GM18520 (cell line): ENCODE data around the gene WWOX.

ENCODE experiments used
- ATAC-seq: cut with Tn5 transposase; IDR thresholded peaks from one replicate; pipeline ENCODE4 v1.9.1; 2021; ENCODE audit not compliant: unreplicated experiment

WWOX gene

GRCh38 chr16:79171931-79172705 lies 1072.7 kb downstream of the WWOX start:
- no peak for ATAC-seq

GRCh38 chr16:79172976-79173500 lies 1073.6 kb downstream of the WWOX start:
- ATAC-seq, result no peak

- no peak for ATAC-seq
Observed at GRCh38 chr16:79173919-79174318, 1074.5 kb downstream of the WWOX start.

GRCh38 chr16:79175286-79176057 lies 1076.0 kb downstream of the WWOX start:
- no peak for ATAC-seq

GRCh38 chr16:79177018-79177417 lies 1077.6 kb downstream of the WWOX start:
- ATAC-seq, result no peak

GRCh38 chr16:79181419-79181818 lies 1082.0 kb downstream of the WWOX start:
- ATAC-seq, result no peak

GRCh38 chr16:79182616-79183015 lies 1083.2 kb downstream of the WWOX start:
- no peak for ATAC-seq

- no peak for ATAC-seq
Observed at GRCh38 chr16:79183571-79183970, 1084.1 kb downstream of the WWOX start.

GRCh38 chr16:79184464-79185030 lies 1085.1 kb downstream of the WWOX start:
- no peak for ATAC-seq

GRCh38 chr16:79185711-79186110 lies 1086.3 kb downstream of the WWOX start:
- ATAC-seq, result no peak

GRCh38 chr16:79186196-79186595 lies 1086.7 kb downstream of the WWOX start:
- no peak for ATAC-seq

GRCh38 chr16:79188115-79188738 lies 1088.8 kb downstream of the WWOX start:
- ATAC-seq, result no peak

- no peak for ATAC-seq
Observed at GRCh38 chr16:79188739-79189122, 1089.3 kb downstream of the WWOX start.

GRCh38 chr16:79190542-79190941 lies 1091.1 kb downstream of the WWOX start:
- no peak for ATAC-seq

GRCh38 chr16:79191933-79192332 lies 1092.5 kb downstream of the WWOX start:
- ATAC-seq, result no peak

- ATAC-seq, result no peak
Observed at GRCh38 chr16:79192904-79193303, 1093.5 kb downstream of the WWOX start.

- no peak for ATAC-seq
Observed at GRCh38 chr16:79194291-79194690, 1094.8 kb downstream of the WWOX start.

- no peak for ATAC-seq
Observed at GRCh38 chr16:79195938-79196337, 1096.5 kb downstream of the WWOX start.

- no peak for ATAC-seq
Observed at GRCh38 chr16:79201436-79201835, 1102.0 kb downstream of the WWOX start.

GRCh38 chr16:79202977-79203376 lies 1103.5 kb downstream of the WWOX start:
- no peak for ATAC-seq

GRCh38 chr16:79204486-79204885 lies 1105.0 kb downstream of the WWOX start:
- ATAC-seq, result no peak
